Fibroblast of lung (primary cell): ENCODE measurements around the gene TMEM63C.

ENCODE experiments used
- CTCF ChIP-seq, 2 donors: IDR thresholded peaks in 1 of 2; conservative IDR thresholded peaks in 1 of 2; 1 replicate in 1 of 2; 2 replicates in 1 of 2; pipeline ENCODE4 v1.5.1; 2011 to 2012; ENCODE audit warnings: low read length in 2 of 2, control low read depth in 1 of 2, inconsistent platforms in 1 of 2, low read depth in 1 of 2, mild to moderate bottlenecking in 1 of 2
- EZH2 ChIP-seq: IDR thresholded peaks from 2 replicates; pipeline ENCODE4 v1.5.1; 2012; ENCODE audit warnings: low read length, control low read depth, mild to moderate bottlenecking; ENCODE audit errors: missing control alignments

- TF ChIP-seq CTCF (conservative IDR thresholded peaks at IDR 0.05 in 1 of 2, IDR thresholded peaks at IDR 0.05 in 1 of 2; ENCODE audit: low read depth in 1 of 2, low read length in 2 of 2) (no peak), EZH2 (no peak)
These were observed 24.7 kb downstream of the TMEM63C start for GRCh38 chr14:77206261-77206824.
